HG02885 (cell line): ENCODE data around the gene EFCAB3.
"Not testable (repeated sequence)": the region's sequence is repeated elsewhere in the genome, so short reads cannot be mapped to it uniquely, and the experiment has no call there.

ENCODE experiments used
- ATAC-seq: cut with Tn5 transposase; IDR thresholded peaks from one replicate; pipeline ENCODE4 v1.9.1; 2021; ENCODE audit warnings: mild to moderate bottlenecking; ENCODE audit not compliant: unreplicated experiment, poor library complexity

Gene EFCAB3

GRCh38 chr17:62380253-62380652 is at the start of gene EFCAB3:
Gene EFCAB3, plus strand, starts transcription at chr17:62380553. Its CDS starts 2,427 bp downstream, at chr17:62382980.
- no peak for ATAC-seq

DNA sequence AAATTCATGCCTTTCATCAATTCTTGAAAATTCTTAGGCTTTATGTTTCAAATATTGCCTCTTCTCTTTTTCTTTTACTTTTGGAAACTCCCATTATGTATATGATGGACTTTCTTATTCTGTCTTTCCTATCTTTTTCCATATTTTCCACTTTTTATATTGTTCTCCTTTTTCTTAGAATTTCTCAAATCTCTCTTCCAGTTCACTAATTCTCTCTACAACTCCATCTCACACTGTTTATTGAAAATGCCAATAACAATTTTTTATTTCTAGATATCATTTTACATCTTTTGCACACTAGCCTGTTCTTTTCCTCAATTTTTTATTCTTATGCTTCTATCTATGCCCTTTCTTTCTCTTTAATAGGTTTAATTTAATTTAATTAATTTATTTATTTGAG is 43.8 kb upstream of the EFCAB3 start:
- ATAC-seq: no peak

GRCh38 chr17:62343764-62344270 is 36.5 kb upstream of the EFCAB3 start:
- ATAC-seq: no peak

DNA sequence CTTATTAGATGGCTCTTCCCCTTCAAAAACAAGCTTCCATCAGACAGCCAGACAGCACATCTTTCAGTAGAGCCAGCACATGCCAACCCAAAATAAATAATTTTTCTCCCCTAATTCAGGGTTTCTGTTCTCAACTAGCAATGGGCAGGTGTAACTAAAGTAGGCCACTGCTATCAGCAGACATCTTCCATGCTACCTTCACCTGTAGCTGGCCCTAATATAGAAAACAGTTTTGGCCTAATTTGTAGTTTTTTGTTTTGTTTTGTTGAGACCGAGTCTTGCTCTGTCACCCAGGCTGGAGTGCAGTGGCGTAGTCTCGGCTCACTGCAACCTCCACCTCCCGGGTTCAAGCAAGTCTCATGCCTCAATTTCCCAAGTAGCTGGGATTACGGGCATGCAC is 29.2 kb upstream of the EFCAB3 start:
- no peak for ATAC-seq

- ATAC-seq: no peak
Observed at GRCh38 chr17:62366191-62366590, 14.2 kb upstream of the EFCAB3 start.

- ATAC-seq: no peak
Observed at GRCh38 chr17:62381561-62381960, 1.2 kb downstream of the EFCAB3 start.

- ATAC-seq: no peak
Observed at GRCh38 chr17:62388856-62389255, 8.5 kb downstream of the EFCAB3 start.

DNA sequence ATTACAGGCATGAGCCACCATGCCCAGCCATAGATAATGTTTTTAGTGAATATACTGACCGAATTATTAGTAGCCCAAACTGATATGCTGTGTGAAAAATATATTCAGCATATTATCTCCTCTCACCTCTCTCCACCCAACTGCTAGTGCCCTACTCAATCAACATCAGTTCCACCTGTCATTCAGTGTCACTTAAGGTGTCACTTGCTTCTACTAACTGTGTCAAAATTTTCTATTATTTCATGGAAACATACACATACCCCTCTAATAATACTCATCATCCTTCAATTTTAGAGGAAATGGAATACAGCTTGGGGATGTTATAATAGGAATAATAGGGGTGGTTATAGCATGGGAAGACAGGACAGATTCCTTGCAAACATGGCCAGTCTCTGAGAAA is 12.6 kb downstream of the EFCAB3 start:
- ATAC-seq: no peak

DNA sequence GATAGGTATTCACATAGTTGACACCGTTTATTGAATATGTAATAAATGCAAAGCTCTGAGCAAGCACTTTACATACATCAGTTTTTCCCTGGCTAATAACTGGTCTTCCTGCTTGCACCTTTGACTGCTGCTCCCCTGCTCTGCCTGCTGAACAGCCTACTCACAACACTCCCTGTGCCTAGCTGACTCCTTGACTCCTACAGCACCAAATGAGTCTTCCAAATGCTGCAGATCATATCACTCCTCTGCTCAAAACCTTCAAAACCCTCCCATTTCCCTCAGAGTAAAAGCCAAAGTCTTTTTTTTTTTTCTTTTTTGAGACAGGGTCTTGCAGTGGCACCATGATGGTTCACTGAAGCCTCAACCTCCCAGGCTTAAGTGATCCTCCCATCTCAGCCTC is 18.5 kb downstream of the EFCAB3 start:
- ATAC-seq: no peak

GRCh38 chr17:62405451-62405850 is 25.1 kb downstream of the EFCAB3 start:
- ATAC-seq: no peak

DNA sequence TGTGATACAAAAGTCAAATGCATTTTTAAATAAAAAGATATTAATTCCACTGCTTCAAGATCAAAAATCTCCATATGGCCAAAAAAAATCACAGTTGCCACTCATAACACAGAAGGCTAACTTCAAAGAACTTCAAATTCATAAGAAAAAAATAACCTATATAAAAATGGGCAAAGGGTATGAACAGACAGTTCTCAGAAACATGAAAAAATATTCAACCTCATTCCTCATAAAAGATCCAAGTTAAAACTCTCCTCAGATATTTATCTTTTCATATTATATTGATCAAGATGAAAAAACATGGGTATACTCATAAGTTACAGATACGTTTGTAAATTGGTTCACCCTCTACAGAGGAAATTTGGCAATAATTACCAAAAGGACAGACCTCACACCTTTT is 32.7 kb downstream of the EFCAB3 start:
- not testable (repeated sequence) for ATAC-seq

GRCh38 chr17:62423647-62424461 is 43.5 kb downstream of the EFCAB3 start, which contains the start of gene METTL2A:
Gene METTL2A, plus strand, starts transcription at chr17:62423897. Its CDS starts 6 bp downstream, at chr17:62423903.
- ATAC-seq: peak; percentile 91

GRCh38 chr17:62426214-62426613 is 45.9 kb downstream of the EFCAB3 start:
- ATAC-seq: not testable (repeated sequence)

- not testable (repeated sequence) for ATAC-seq
Observed at GRCh38 chr17:62435251-62435650, 54.9 kb downstream of the EFCAB3 start.

DNA sequence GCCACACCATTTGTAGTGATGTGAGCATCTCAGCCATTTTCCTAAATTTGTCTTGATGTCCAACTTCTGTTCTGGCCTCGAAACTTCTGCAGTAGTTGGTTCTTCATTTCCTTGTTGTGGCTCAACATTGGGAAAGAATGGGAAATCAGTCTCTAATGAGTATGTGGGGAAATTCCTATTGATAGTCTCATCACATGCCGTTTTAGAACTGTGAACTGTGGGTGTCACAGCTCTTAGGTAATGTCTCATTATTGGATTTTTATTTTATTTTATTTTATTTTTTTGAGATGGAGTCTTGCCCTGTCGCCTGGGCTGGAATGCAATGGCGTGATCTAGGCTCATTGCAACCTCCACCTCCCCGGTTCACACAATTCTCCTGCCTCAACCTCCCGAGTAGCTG is 60.8 kb downstream of the EFCAB3 start:
- not testable (repeated sequence) for ATAC-seq

DNA sequence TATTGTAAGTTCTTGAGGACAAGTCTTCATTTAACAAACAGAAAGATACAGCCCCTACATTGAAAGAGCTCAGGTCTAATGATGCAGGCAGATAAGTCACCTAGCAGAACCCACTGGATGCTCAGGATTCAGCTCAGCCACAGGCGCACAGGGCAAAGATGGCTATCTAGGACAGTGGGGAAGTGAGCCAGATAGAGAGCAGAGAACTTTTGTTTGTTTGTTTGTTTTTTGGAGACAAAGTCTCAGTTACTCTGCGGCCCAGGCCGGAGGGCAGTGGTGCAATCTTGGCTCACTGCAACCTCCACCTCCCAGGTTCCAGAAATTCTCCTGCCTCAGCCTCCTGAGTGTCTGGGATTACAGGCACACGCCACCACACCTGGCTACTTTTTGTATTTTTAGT is 63.7 kb downstream of the EFCAB3 start:
- ATAC-seq: no peak

DNA sequence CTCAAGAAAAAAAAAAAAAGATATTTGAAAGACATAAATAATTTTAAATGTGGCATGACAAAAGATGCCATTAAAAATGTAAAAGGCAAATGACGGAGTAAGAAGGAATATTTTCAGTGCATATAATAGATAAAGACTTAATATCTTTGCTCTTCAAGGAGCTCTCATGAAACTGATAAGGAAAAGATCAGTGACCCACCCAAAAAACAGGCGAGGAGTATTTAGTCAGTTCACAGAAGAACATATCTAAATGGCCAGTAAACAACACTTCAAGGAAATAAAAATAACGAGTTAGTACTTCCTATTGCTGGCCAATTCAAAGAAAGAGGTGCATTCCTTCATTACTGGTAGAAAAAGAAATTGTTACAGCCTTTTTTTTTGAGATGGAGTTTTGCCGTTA is 65.4 kb downstream of the EFCAB3 start:
- ATAC-seq: not testable (repeated sequence)

GRCh38 chr17:62452195-62452594 is 71.8 kb downstream of the EFCAB3 start:
- not testable (repeated sequence) for ATAC-seq

DNA sequence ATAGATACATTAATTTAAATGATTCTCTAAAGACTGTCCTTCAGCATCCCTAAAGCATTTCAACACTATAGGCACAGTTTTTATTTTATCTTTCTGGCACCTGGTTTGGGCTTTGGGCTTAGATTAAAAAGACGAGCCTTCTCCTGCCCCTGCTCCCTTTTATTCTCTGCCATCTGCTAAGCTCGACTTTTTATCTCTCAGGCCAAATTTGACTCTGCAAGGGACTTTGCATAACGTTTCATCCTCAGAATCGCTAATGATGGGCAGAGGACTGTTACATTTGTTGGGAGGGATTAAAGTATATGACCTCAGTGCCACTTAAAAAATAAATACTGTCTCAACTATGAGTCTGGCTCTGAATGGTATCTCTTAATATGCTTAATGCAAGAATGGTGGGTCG is 72.7 kb downstream of the EFCAB3 start:
- ATAC-seq: not testable (repeated sequence)

DNA sequence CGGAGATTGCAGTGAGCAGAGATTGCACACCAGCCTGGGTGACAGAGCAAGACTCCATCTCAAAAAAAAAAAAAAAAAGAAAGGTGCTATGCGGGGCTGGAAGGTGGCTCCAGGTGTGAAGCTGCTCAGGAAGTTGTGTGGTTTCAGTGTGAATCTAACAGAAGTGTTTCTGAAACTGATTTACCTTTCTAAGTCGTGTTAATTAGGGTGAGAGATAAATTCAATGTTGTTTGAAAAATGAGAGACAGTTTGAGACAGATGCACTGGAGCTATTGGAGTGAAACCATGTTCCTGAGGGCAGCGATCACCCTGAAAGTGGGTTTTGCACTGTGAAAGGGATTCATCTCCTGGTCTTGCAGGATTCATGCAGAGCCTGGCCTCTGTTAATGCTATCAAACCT is 73.3 kb downstream of the EFCAB3 start:
- ATAC-seq: peak; percentile 20

DNA sequence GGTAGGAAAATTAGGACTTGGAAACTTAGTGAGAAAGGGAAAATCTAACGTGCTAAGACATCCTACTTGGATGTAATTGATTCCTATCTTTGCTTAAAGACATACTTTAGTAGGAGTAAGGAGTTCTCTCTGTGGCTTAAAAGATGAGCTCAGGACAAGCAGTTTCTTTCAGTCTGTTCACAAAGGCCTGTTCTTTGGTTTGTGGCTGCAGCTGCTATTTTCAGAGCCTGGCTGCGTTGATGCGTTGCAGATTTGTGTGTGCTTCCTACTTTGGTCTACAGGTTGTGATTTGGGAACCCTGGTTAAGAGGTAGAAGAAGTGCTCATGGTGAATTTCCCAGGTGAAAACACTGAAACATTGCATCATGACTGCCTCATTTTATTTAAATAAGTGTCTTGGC is 73.8 kb downstream of the EFCAB3 start:
- ATAC-seq: peak; percentile 60

GRCh38 chr17:62456016-62456415 is 75.7 kb downstream of the EFCAB3 start:
- no peak for ATAC-seq
